Esophagus squamous epithelium (tissue), 4 donors: ENCODE results near the gene TTYH1.
"Not testable (repeated sequence)": the region's sequence is repeated elsewhere in the genome, so short reads cannot be mapped to it uniquely, and the experiment has no call there.

ENCODE experiments used
- POLR2A ChIP-seq, 4 donors: fragments of 450-650 bp; IDR thresholded peaks; one replicate each; pipeline ENCODE4 v1.6.1; 2017; ENCODE audit warnings: antibody characterized with exemption in 4 of 4, mild to moderate bottlenecking in 4 of 4, moderate library complexity in 3 of 4
- TF ChIP-seq, protein P1 (sequence below), 6 experiments: fragments of 450-650 bp in 4 of 6; fragments of 200-600 bp in 2 of 6; sonication (generic) in 2 of 6; IDR thresholded peaks; one replicate each; pipeline ENCODE4 v1.5.1; 2016 to 2019; ENCODE audit warnings: antibody characterized with exemption in 6 of 6, mild to moderate bottlenecking in 4 of 6, moderate library complexity in 4 of 6

GRCh38 chr19:54370434-54370796 is 44.8 kb upstream of the TTYH1 start:
- TF ChIP-seq, protein P1, sequence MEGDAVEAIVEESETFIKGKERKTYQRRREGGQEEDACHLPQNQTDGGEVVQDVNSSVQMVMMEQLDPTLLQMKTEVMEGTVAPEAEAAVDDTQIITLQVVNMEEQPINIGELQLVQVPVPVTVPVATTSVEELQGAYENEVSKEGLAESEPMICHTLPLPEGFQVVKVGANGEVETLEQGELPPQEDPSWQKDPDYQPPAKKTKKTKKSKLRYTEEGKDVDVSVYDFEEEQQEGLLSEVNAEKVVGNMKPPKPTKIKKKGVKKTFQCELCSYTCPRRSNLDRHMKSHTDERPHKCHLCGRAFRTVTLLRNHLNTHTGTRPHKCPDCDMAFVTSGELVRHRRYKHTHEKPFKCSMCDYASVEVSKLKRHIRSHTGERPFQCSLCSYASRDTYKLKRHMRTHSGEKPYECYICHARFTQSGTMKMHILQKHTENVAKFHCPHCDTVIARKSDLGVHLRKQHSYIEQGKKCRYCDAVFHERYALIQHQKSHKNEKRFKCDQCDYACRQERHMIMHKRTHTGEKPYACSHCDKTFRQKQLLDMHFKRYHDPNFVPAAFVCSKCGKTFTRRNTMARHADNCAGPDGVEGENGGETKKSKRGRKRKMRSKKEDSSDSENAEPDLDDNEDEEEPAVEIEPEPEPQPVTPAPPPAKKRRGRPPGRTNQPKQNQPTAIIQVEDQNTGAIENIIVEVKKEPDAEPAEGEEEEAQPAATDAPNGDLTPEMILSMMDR (IDR thresholded peaks at IDR 0.05) = not testable (repeated sequence)
- TF ChIP-seq POLR2A (IDR thresholded peaks at IDR 0.05) = not testable (repeated sequence)
